Activated T-cell treated with anti-CD3 and anti-CD28 coated beads for 4 hours (primary cell): ENCODE results near the gene IL6ST.
"Not testable (repeated sequence)": the region's sequence is repeated elsewhere in the genome, so short reads cannot be mapped to it uniquely, and the experiment has no call there.

Source experiments
- DNase-seq: peaks from one replicate; pipeline ENCODE4 v3.0.0-alpha.2; 2020

The IL6ST gene

GRCh38 chr5:56003679-56004078 lies 8.9 kb upstream of the IL6ST start:
- DNase-seq: no peak

- DNase-seq: no peak
Observed at GRCh38 chr5:56003179-56003578, 8.4 kb upstream of the IL6ST start.

- no peak for DNase-seq
Observed at GRCh38 chr5:56002303-56002702, 7.5 kb upstream of the IL6ST start.

GRCh38 chr5:56000221-56000620 lies 5.5 kb upstream of the IL6ST start:
- not testable (repeated sequence) for DNase-seq

GRCh38 chr5:55998966-55999365 lies 4.2 kb upstream of the IL6ST start:
- no peak for DNase-seq

- DNase-seq: no peak
Observed at GRCh38 chr5:55997742-55998351, 3.1 kb upstream of the IL6ST start.

GRCh38 chr5:55994998-55995914 lies 493 bp upstream of the IL6ST start:
- DNase-seq: peak; percentile 95

GRCh38 chr5:55993731-55994494 lies 850 bp downstream of the IL6ST start:
- DNase-seq: no peak

GRCh38 chr5:55993013-55993412 lies 1.8 kb downstream of the IL6ST start:
- DNase-seq: no peak

- no peak for DNase-seq
Observed at GRCh38 chr5:55991768-55992486, 2.8 kb downstream of the IL6ST start.

GRCh38 chr5:55990895-55991294 lies 3.9 kb downstream of the IL6ST start:
- DNase-seq: not testable (repeated sequence)

- DNase-seq: no peak
Observed at GRCh38 chr5:55989860-55990259, 4.9 kb downstream of the IL6ST start.

- no peak for DNase-seq
Observed at GRCh38 chr5:55988979-55989638, 5.7 kb downstream of the IL6ST start.

- DNase-seq: not testable (repeated sequence)
Observed at GRCh38 chr5:55988428-55988827, 6.3 kb downstream of the IL6ST start.

GRCh38 chr5:55986931-55987330 lies 7.8 kb downstream of the IL6ST start:
- DNase-seq: no peak

- DNase-seq: no peak
Observed at GRCh38 chr5:55985181-55985580, 9.6 kb downstream of the IL6ST start.

- DNase-seq: no peak
Observed at GRCh38 chr5:55983986-55984385, 10.8 kb downstream of the IL6ST start.

GRCh38 chr5:55982957-55983381 lies 11.8 kb downstream of the IL6ST start:
- no peak for DNase-seq

GRCh38 chr5:55973296-55973695 lies 21.5 kb downstream of the IL6ST start:
- no peak for DNase-seq

GRCh38 chr5:55969956-55970355 lies 24.8 kb downstream of the IL6ST start:
- no peak for DNase-seq

GRCh38 chr5:55966284-55966683 lies 28.5 kb downstream of the IL6ST start:
- no peak for DNase-seq

- DNase-seq: no peak
Observed at GRCh38 chr5:55965525-55965924, 29.2 kb downstream of the IL6ST start.
